ENCODE measurements around the gene CA6. TPM values are rescaled to one million over a fixed set of nuclear protein-coding genes. Genes with fewer than 3 reads are reported as not detected.

The CA6 gene
- total RNA-seq, 1 experiment from 2014 or later = not detected

GRCh38 chr1:8937701-8938100, 8.0 kb upstream of the CA6 start:
- Histone ChIP-seq H3K27me3 (ENCODE audit: low read length) (no peaks in the 10 kb centered on the region), H2AFZ (ENCODE audit: low read length) (no peak overlapping the region), H3K27ac (ENCODE audit: low read length) (no peak overlapping the region), H3K36me3 (ENCODE audit: insufficient read depth, low read length) (no peaks in the 10 kb centered on the region), H3K9ac (ENCODE audit: low read length) (no peak overlapping the region), H3K4me3 (ENCODE audit: low read length) (no peak overlapping the region), H3K4me2 (ENCODE audit: low read depth, low read length, poor library complexity, severe bottlenecking) (no peak overlapping the region), H3K9me3 (ENCODE audit: low read length) (no peaks in the 10 kb centered on the region), H3K79me2 (ENCODE audit: low read length) (no peaks in the 10 kb centered on the region), H4K20me1 (ENCODE audit: insufficient read depth, low read depth, low read length) (no peaks in the 10 kb centered on the region), H3K9me2 (replicated peaks; ENCODE audit: insufficient read depth, low read length) (no peaks in the 10 kb centered on the region), H3K4me1 (ENCODE audit: low read length) (no peaks in the 10 kb centered on the region)
- DNase-seq = no peak

- Histone ChIP-seq H3K4me3 (ENCODE audit: low read length) (no peak overlapping the region), H3K36me3 (ENCODE audit: insufficient read depth, low read length) (no peaks in the 10 kb centered on the region), H3K27me3 (ENCODE audit: low read length) (no peaks in the 10 kb centered on the region), H2AFZ (ENCODE audit: low read length) (no peak overlapping the region), H3K9me3 (ENCODE audit: low read length) (no peaks in the 10 kb centered on the region), H4K20me1 (ENCODE audit: insufficient read depth, low read depth, low read length) (no peaks in the 10 kb centered on the region), H3K9ac (ENCODE audit: low read length) (no peak overlapping the region), H3K9me2 (replicated peaks; ENCODE audit: insufficient read depth, low read length) (no peaks in the 10 kb centered on the region), H3K79me2 (ENCODE audit: low read length) (no peaks in the 10 kb centered on the region), H3K27ac (ENCODE audit: low read length) (no peak overlapping the region), H3K4me1 (ENCODE audit: low read length) (no peaks in the 10 kb centered on the region), H3K4me2 (ENCODE audit: low read depth, low read length, poor library complexity, severe bottlenecking) (no peak overlapping the region)
- DNase-seq = no peak
Measured at GRCh38 chr1:8938232-8938999, 7.3 kb upstream of the CA6 start.

- Histone ChIP-seq H3K9me3 (ENCODE audit: low read length) (no peaks in the 10 kb centered on the region), H3K36me3 (ENCODE audit: insufficient read depth, low read length) (no peaks in the 10 kb centered on the region), H3K9ac (ENCODE audit: low read length) (no peak overlapping the region), H3K4me3 (ENCODE audit: low read length) (no peak overlapping the region), H3K79me2 (ENCODE audit: low read length) (no peaks in the 10 kb centered on the region), H3K27me3 (ENCODE audit: low read length) (no peaks in the 10 kb centered on the region), H3K9me2 (replicated peaks; ENCODE audit: insufficient read depth, low read length) (no peaks in the 10 kb centered on the region), H2AFZ (ENCODE audit: low read length) (no peak overlapping the region), H4K20me1 (ENCODE audit: insufficient read depth, low read depth, low read length) (no peaks in the 10 kb centered on the region), H3K4me1 (ENCODE audit: low read length) (no peaks in the 10 kb centered on the region), H3K4me2 (ENCODE audit: low read depth, low read length, poor library complexity, severe bottlenecking) (no peak overlapping the region), H3K27ac (ENCODE audit: low read length) (no peak overlapping the region)
- DNase-seq = no peak
Measured at GRCh38 chr1:8939000-8939265, 6.7 kb upstream of the CA6 start.

- H3K27me3 ChIP-seq (ENCODE audit: low read length) = no peaks in the 10 kb centered on the region
- no peaks in the 10 kb centered on the region for H3K79me2 ChIP-seq (ENCODE audit: low read length)
- no peaks in the 10 kb centered on the region for H3K9me2 ChIP-seq (replicated peaks; ENCODE audit: insufficient read depth, low read length)
- no peak overlapping the region for H3K4me3 ChIP-seq (ENCODE audit: low read length)
- no peak overlapping the region for H2AFZ ChIP-seq (ENCODE audit: low read length)
- no peaks in the 10 kb centered on the region for H3K4me1 ChIP-seq (ENCODE audit: low read length)
- H3K4me2 ChIP-seq (ENCODE audit: low read depth, low read length, poor library complexity, severe bottlenecking) = no peak overlapping the region
- no peaks in the 10 kb centered on the region for H4K20me1 ChIP-seq (ENCODE audit: insufficient read depth, low read depth, low read length)
- H3K27ac ChIP-seq (ENCODE audit: low read length) = no peak overlapping the region
- no peaks in the 10 kb centered on the region for H3K36me3 ChIP-seq (ENCODE audit: insufficient read depth, low read length)
- no peak for DNase-seq
- no peak overlapping the region for H3K9ac ChIP-seq (ENCODE audit: low read length)
- H3K9me3 ChIP-seq (ENCODE audit: low read length) = no peaks in the 10 kb centered on the region
Measured at GRCh38 chr1:8939362-8939995, 6.2 kb upstream of the CA6 start.

- Histone ChIP-seq H3K79me2 (ENCODE audit: low read length) (no peaks in the 10 kb centered on the region), H3K9ac (ENCODE audit: low read length) (no peak overlapping the region), H3K27me3 (ENCODE audit: low read length) (no peaks in the 10 kb centered on the region), H3K27ac (ENCODE audit: low read length) (no peak overlapping the region), H2AFZ (ENCODE audit: low read length) (no peak overlapping the region), H3K9me2 (replicated peaks; ENCODE audit: insufficient read depth, low read length) (no peaks in the 10 kb centered on the region), H3K36me3 (ENCODE audit: insufficient read depth, low read length) (no peaks in the 10 kb centered on the region), H4K20me1 (ENCODE audit: insufficient read depth, low read depth, low read length) (no peaks in the 10 kb centered on the region), H3K9me3 (ENCODE audit: low read length) (no peaks in the 10 kb centered on the region), H3K4me3 (ENCODE audit: low read length) (no peak overlapping the region), H3K4me2 (ENCODE audit: low read depth, low read length, poor library complexity, severe bottlenecking) (no peak overlapping the region), H3K4me1 (ENCODE audit: low read length) (no peaks in the 10 kb centered on the region)
- no peak for DNase-seq
Measured at GRCh38 chr1:8941906-8942305, 3.8 kb upstream of the CA6 start.

GRCh38 chr1:8943498-8944405, 1.9 kb upstream of the CA6 start:
- Histone ChIP-seq H3K4me2 (ENCODE audit: low read depth, low read length, poor library complexity, severe bottlenecking) (no peak overlapping the region), H3K9me2 (replicated peaks; ENCODE audit: insufficient read depth, low read length) (no peaks in the 10 kb centered on the region), H2AFZ (ENCODE audit: low read length) (no peak overlapping the region), H3K4me3 (ENCODE audit: low read length) (no peak overlapping the region), H3K9me3 (ENCODE audit: low read length) (no peaks in the 10 kb centered on the region), H3K79me2 (ENCODE audit: low read length) (no peaks in the 10 kb centered on the region), H3K36me3 (ENCODE audit: insufficient read depth, low read length) (no peaks in the 10 kb centered on the region), H3K27me3 (ENCODE audit: low read length) (no peaks in the 10 kb centered on the region), H3K27ac (ENCODE audit: low read length) (no peak overlapping the region), H3K4me1 (ENCODE audit: low read length) (no peaks in the 10 kb centered on the region), H4K20me1 (ENCODE audit: insufficient read depth, low read depth, low read length) (no peaks in the 10 kb centered on the region), H3K9ac (ENCODE audit: low read length) (no peak overlapping the region)
- DNase-seq = no peak

GRCh38 chr1:8947127-8947691, 1.5 kb downstream of the CA6 start:
- Histone ChIP-seq H3K36me3 (ENCODE audit: insufficient read depth, low read length) (no peaks in the 10 kb centered on the region), H3K4me1 (ENCODE audit: low read length) (no peaks in the 10 kb centered on the region), H3K27ac (ENCODE audit: low read length) (no peak overlapping the region), H2AFZ (ENCODE audit: low read length) (peak overlapping the region; percentile 48; the same call in 1 of the 2 replicates), H3K9ac (ENCODE audit: low read length) (no peak overlapping the region), H3K9me2 (replicated peaks; ENCODE audit: insufficient read depth, low read length) (no peaks in the 10 kb centered on the region), H4K20me1 (ENCODE audit: insufficient read depth, low read depth, low read length) (no peaks in the 10 kb centered on the region), H3K27me3 (ENCODE audit: low read length) (no peaks in the 10 kb centered on the region), H3K79me2 (ENCODE audit: low read length) (no peaks in the 10 kb centered on the region), H3K4me3 (ENCODE audit: low read length) (no peak overlapping the region), H3K9me3 (ENCODE audit: low read length) (no peaks in the 10 kb centered on the region), H3K4me2 (ENCODE audit: low read depth, low read length, poor library complexity, severe bottlenecking) (no peak overlapping the region)
- no peak for DNase-seq

- Histone ChIP-seq H3K9me2 (replicated peaks; ENCODE audit: insufficient read depth, low read length) (no peaks in the 10 kb centered on the region), H3K9ac (ENCODE audit: low read length) (no peak overlapping the region), H3K4me2 (ENCODE audit: low read depth, low read length, poor library complexity, severe bottlenecking) (no peak overlapping the region), H3K4me1 (ENCODE audit: low read length) (no peaks in the 10 kb centered on the region), H4K20me1 (ENCODE audit: insufficient read depth, low read depth, low read length) (no peaks in the 10 kb centered on the region), H3K36me3 (ENCODE audit: insufficient read depth, low read length) (no peaks in the 10 kb centered on the region), H3K27me3 (ENCODE audit: low read length) (no peaks in the 10 kb centered on the region), H3K9me3 (ENCODE audit: low read length) (no peaks in the 10 kb centered on the region), H3K4me3 (ENCODE audit: low read length) (no peak overlapping the region), H3K27ac (ENCODE audit: low read length) (no peak overlapping the region), H3K79me2 (ENCODE audit: low read length) (no peaks in the 10 kb centered on the region), H2AFZ (ENCODE audit: low read length) (no peak overlapping the region)
- DNase-seq = no peak
Measured at GRCh38 chr1:8950309-8950708, 4.6 kb downstream of the CA6 start.
